ENCODE results near the gene MYL3.
A peak's percentile ranks its signal among the peaks of the same experiment; 100 is the strongest.

Gene MYL3

DNA sequence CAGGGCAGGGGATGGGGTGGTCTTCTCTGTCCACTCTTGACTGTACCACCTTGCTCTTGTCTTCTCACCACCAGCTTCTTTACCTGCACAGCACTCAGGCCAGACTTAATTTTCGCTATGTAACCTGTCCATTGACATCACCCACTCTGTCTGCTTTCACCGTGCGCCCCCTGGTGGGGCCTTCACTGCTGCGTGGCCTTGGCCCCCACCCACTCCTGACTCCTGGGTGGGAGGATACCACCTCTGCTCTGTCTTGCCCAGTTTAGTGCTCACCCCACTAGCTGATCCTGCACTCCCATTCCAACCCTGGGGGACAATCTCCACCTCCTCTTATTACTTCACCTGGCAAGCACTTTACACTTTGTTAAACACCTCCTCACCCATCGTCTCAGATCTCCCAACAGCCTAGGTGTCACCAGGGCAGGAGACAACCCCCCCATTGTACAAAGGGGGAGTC lies 32.0 kb upstream of the MYL3 start:
- DNase-seq (ENCODE audit: low spot score) = no peak
- H3K4me3 ChIP-seq = no peak overlapping the region

DNA sequence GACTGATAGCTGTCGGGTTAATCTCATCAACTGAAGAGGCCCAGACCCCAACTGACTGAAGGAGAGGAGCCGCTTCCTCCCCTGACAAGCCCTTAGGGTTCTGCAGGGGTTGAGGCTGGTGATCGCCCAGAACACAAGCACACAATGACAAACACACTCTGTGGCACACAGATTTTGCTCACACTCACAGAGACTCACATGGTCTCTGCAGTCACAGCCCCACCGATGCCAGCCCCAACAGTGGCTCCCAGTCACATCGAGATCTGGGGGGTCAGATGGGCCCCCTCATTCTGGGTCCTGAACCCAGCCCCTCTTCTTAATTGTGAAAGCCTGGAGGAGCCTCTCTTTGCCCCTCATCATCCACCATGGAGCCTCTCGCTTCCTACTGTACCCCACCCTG lies 31.0 kb upstream of the MYL3 start:
- no peak for DNase-seq (ENCODE audit: low spot score)
- peak overlapping the region in 1 of 2 donors; percentile 83 for H3K27ac ChIP-seq

More for the DNA sequence above, 32.0 kb upstream of the MYL3 start:
- H3K27ac ChIP-seq = no peak overlapping the region
- TF ChIP-seq, protein P1, sequence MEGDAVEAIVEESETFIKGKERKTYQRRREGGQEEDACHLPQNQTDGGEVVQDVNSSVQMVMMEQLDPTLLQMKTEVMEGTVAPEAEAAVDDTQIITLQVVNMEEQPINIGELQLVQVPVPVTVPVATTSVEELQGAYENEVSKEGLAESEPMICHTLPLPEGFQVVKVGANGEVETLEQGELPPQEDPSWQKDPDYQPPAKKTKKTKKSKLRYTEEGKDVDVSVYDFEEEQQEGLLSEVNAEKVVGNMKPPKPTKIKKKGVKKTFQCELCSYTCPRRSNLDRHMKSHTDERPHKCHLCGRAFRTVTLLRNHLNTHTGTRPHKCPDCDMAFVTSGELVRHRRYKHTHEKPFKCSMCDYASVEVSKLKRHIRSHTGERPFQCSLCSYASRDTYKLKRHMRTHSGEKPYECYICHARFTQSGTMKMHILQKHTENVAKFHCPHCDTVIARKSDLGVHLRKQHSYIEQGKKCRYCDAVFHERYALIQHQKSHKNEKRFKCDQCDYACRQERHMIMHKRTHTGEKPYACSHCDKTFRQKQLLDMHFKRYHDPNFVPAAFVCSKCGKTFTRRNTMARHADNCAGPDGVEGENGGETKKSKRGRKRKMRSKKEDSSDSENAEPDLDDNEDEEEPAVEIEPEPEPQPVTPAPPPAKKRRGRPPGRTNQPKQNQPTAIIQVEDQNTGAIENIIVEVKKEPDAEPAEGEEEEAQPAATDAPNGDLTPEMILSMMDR (IDR thresholded peaks at IDR 0.05) = peak; percentile 83

DNA sequence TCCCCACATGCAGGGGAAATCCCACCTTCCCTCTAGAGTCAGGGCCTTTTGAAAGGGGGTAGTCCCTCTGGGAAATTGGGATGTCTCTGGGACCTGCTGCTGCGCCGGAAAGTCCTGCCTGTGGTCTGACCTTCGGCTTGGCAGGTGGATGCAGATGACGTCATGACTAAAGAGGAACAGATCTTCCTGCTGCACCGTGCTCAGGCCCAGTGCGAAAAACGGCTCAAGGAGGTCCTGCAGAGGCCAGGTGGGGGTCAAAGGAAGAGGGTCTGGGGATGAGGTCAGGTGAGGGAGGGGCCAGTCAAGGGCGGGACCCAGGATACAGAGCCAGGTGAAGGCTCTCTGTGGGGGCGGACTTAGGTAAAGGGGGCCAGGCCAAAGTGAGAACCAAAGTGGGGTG lies 30.5 kb upstream of the MYL3 start:
- Histone ChIP-seq H3K27ac (peak overlapping the region in 1 of 2 donors; percentile 83), H3K4me3 (no peak overlapping the region)
- TF ChIP-seq, protein P1 (IDR thresholded peaks at IDR 0.05) = no peak
- DNase-seq (ENCODE audit: low spot score) = no peak

More for the DNA sequence above, 31.0 kb upstream of the MYL3 start:
- H3K4me3 ChIP-seq = no peak overlapping the region
- TF ChIP-seq, protein P1 (IDR thresholded peaks at IDR 0.05) = no peak

DNA sequence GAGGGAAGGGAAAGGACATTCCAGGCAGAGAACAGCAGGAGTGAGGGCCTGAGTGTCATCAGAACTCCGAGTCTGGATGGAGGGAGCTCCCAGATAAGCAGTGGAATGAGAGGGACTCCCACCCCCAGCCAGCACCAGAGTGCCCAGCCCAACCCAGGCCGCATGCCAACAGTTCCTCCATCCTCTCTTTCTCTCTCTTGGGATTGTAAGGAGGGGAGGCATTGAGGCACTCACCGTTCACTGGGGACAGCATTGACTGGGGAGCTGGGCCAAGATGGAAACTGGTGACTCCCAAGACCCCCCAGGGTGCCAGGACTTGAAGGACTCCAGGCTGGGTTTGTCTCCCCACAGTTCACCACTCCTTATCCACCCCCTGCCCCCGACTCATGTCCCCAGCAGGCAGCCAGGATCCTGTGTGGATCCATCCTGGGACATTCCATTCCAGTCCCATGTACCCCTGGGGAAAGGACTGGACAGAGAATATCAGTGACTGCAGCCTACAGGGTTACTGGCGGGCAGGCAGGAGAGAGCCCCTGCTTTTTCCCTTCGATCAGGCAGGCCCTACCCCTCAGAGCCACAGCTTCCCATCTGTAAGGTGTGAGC lies 30.0 kb upstream of the MYL3 start:
- H3K4me3 ChIP-seq = peak overlapping the region; percentile 72

DNA sequence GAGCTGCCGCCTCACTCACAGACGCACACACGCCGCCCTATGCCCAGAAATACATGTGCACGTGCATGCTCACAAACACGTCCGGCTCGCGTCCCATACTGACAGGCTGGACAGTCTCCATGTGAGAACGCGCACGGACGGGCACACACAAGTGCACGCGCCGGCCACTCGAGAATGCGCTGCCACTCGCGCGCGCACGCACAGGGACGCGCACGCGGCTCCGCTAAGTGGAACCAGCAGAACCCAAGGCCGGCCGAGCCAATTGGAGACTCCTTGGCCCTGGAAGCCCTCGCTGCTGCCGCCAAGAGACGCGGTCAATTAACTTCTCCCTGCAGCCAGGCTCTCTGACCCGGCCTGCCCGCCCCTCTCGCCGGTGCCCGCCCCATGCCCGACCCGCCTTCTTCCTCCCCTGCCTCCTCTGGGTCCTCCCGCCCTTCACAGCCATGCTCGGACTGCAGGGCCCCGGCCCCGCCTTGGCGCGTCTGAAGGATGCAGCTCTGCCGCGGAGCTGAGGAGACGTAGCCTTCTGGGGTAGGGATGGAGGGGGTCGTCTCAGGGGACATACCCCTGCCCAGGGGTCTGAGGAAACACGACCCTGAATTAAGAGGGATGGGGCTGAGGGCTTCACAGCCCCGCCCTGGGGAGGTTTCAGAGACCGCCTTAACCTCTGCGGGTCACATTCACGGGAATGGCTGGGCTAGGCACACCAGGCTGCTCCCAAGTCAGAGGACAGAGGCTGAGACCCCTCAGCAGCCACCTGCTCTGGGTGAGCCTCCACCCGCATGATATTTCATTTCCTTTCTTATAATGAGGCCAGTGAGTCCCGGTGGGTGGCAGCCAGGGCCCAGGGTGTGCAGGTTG lies 29.3 kb upstream of the MYL3 start:
- Histone ChIP-seq H3K4me3 (peak overlapping the region; percentile 72), H3K27ac (peak overlapping the region; percentile 43 to 83)
- DNase-seq (ENCODE audit: low spot score) = peak; percentile 92
- TF ChIP-seq, protein P1 (IDR thresholded peaks at IDR 0.05) = no peak

More for the DNA sequence above, 30.0 kb upstream of the MYL3 start:
- DNase-seq (ENCODE audit: low spot score) = no peak
- H3K27ac ChIP-seq = peak overlapping the region; percentile 43 to 83
- TF ChIP-seq, protein P1 (IDR thresholded peaks at IDR 0.05) = no peak

DNA sequence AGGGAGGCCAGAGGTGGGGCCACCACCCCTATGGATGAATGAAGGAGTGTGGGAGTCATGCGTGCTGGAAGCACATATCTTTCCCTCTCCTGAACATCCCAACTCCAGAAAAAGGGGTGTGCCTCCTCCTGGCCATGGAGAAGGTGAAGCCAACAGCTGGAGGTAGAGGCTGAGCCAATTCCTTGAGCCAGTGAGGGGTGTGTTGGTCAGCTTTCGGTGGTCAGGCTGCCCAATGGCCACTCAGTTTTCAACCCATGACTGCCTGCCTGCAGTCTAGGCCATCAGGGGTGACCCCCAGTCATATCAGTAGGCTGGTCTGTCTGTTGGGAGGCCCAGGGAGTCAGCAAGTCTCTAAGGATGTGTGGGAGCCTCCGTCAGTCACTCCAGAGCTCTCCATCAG lies 27.9 kb upstream of the MYL3 start:
- H3K27ac ChIP-seq = peak overlapping the region in 1 of 2 donors; percentile 83
- TF ChIP-seq, protein P1 (IDR thresholded peaks at IDR 0.05) = no peak
- no peak overlapping the region for H3K4me3 ChIP-seq
- no peak for DNase-seq (ENCODE audit: low spot score)

All from coronary artery (tissue), 2 donors.